ENCODE measurements around the gene CAMSAP2. TPM values are rescaled to one million over a fixed set of nuclear protein-coding genes. Genes with fewer than 3 reads are reported as not detected.

The CAMSAP2 gene
- total RNA-seq, 2 experiments from 2014 or later, result 3.0 to 4.1 TPM

GRCh38 chr1:200720199-200720598 is 18.5 kb upstream of the CAMSAP2 start:
- Mint-ChIP-seq H3K9me3 (no peaks in the 10 kb centered on the region), H3K27me3 (peaks cover 13% of the 10 kb centered on the region), H3K27ac (no peak overlapping the region), H3K36me3 (no peaks in the 10 kb centered on the region), H3K4me1 (ENCODE audit: low read depth) (no peaks in the 10 kb centered on the region), H3K4me3 (no peak overlapping the region)
- ChIA-PET CTCF (interaction anchor here (1.2 kb wide), 1 partner anchor 715 kb away, joined by 3 read pairs; no protein-coding TSS in a partner anchor), POLR2A (no interaction called here)
- intact Hi-C loops (cut with micrococcal nuclease), result no loop called here
- no peak for DNase-seq

GRCh38 chr1:200724064-200724463 is 14.6 kb upstream of the CAMSAP2 start:
- no peaks in the 10 kb centered on the region for H3K4me1 Mint-ChIP-seq (ENCODE audit: low read depth)
- no peaks in the 10 kb centered on the region for H3K27me3 Mint-ChIP-seq
- H3K4me3 Mint-ChIP-seq, result no peak overlapping the region
- H3K36me3 Mint-ChIP-seq, result no peaks in the 10 kb centered on the region
- DNase-seq, result no peak
- intact Hi-C loops (cut with micrococcal nuclease), result no loop called here
- CTCF ChIA-PET, result no interaction called here
- H3K9me3 Mint-ChIP-seq, result no peaks in the 10 kb centered on the region
- POLR2A ChIA-PET, result no interaction called here
- H3K27ac Mint-ChIP-seq, result no peak overlapping the region

GRCh38 chr1:200727257-200727656 is 11.4 kb upstream of the CAMSAP2 start:
- POLR2A ChIA-PET, result no interaction called here
- Mint-ChIP-seq H3K27me3 (no peaks in the 10 kb centered on the region), H3K27ac (no peak overlapping the region), H3K36me3 (no peaks in the 10 kb centered on the region), H3K9me3 (no peaks in the 10 kb centered on the region), H3K4me1 (ENCODE audit: low read depth) (peaks cover 4% of the 10 kb centered on the region), H3K4me3 (no peak overlapping the region)
- intact Hi-C loops (cut with micrococcal nuclease), result no loop called here
- DNase-seq, result no peak
- CTCF ChIA-PET, result interaction anchor here (1.2 kb wide), 1 partner anchor 169 kb away, joined by 3 read pairs; no protein-coding TSS in a partner anchor

- DNase-seq, result no peak
- ChIA-PET POLR2A (no interaction called here), CTCF (interaction anchor here (1.3 kb wide), 1 partner anchor 107 kb away, joined by 9 read pairs; no protein-coding TSS in a partner anchor)
- intact Hi-C loops (cut with micrococcal nuclease), result no loop called here
- no peaks in the 10 kb centered on the region for H3K27me3 Mint-ChIP-seq
- no peaks in the 10 kb centered on the region for H3K36me3 Mint-ChIP-seq
- no peak overlapping the region for H3K4me3 Mint-ChIP-seq
- peaks cover 8% of the 10 kb centered on the region for H3K4me1 Mint-ChIP-seq (ENCODE audit: low read depth)
- H3K9me3 Mint-ChIP-seq, result no peaks in the 10 kb centered on the region
- no peak overlapping the region for H3K27ac Mint-ChIP-seq
These were observed 8.8 kb upstream of the CAMSAP2 start for GRCh38 chr1:200729863-200730262.

GRCh38 chr1:200731654-200732332 is 6.9 kb upstream of the CAMSAP2 start:
- no peaks in the 10 kb centered on the region for H3K36me3 Mint-ChIP-seq
- H3K27me3 Mint-ChIP-seq, result no peaks in the 10 kb centered on the region
- H3K4me1 Mint-ChIP-seq (ENCODE audit: low read depth), result peaks cover 8% of the 10 kb centered on the region
- CTCF ChIA-PET, result no interaction called here
- intact Hi-C loops (cut with micrococcal nuclease), result no loop called here
- no peak overlapping the region for H3K27ac Mint-ChIP-seq
- no peaks in the 10 kb centered on the region for H3K9me3 Mint-ChIP-seq
- no peak overlapping the region for H3K4me3 Mint-ChIP-seq
- POLR2A ChIA-PET, result interaction anchor here (0.6 kb wide), 1 partner anchor 104 kb away, joined by 3 read pairs; no protein-coding TSS in a partner anchor
- DNase-seq, result no peak

GRCh38 chr1:200732438-200732837 is 6.3 kb upstream of the CAMSAP2 start:
- POLR2A ChIA-PET, result interaction anchor here (0.6 to 1.2 kb wide), 2 partner anchors 63 to 105 kb away, joined by 3 to 4 read pairs; partner anchors contain the start of gene DDX59
- H3K36me3 Mint-ChIP-seq, result no peaks in the 10 kb centered on the region

GRCh38 chr1:200733907-200734306 is 4.8 kb upstream of the CAMSAP2 start:
- intact Hi-C loops (cut with micrococcal nuclease), result loop anchor here (2.0 kb wide), 1 partner anchor 105 kb away; no protein-coding TSS in a partner anchor
- no peaks in the 10 kb centered on the region for H3K9me3 Mint-ChIP-seq
- CTCF ChIA-PET, result no interaction called here
- peak; percentile 60 for DNase-seq
- POLR2A ChIA-PET, result interaction anchor here (0.5 kb wide), 1 partner anchor 100 kb away, joined by 3 read pairs; no protein-coding TSS in a partner anchor
- H3K4me1 Mint-ChIP-seq (ENCODE audit: low read depth), result peaks cover 12% of the 10 kb centered on the region
- H3K36me3 Mint-ChIP-seq, result peaks cover 1% of the 10 kb centered on the region
- H3K27me3 Mint-ChIP-seq, result no peaks in the 10 kb centered on the region
- no peak overlapping the region for H3K4me3 Mint-ChIP-seq
- no peak overlapping the region for H3K27ac Mint-ChIP-seq

More at GRCh38 chr1:200732438-200732837, 6.3 kb upstream of the CAMSAP2 start:
- Mint-ChIP-seq H3K4me1 (ENCODE audit: low read depth) (peaks cover 8% of the 10 kb centered on the region), H3K9me3 (no peaks in the 10 kb centered on the region), H3K27ac (no peak overlapping the region), H3K4me3 (no peak overlapping the region), H3K27me3 (no peaks in the 10 kb centered on the region)
- intact Hi-C loops (cut with micrococcal nuclease), result no loop called here
- DNase-seq, result no peak
- CTCF ChIA-PET, result no interaction called here

GRCh38 chr1:200737647-200738291 is 924 bp upstream of the CAMSAP2 start:
- Mint-ChIP-seq H3K9me3 (no peaks in the 10 kb centered on the region), H3K27me3 (peaks cover 3% of the 10 kb centered on the region), H3K27ac (no peak overlapping the region), H3K4me1 (ENCODE audit: low read depth) (peaks cover 32% of the 10 kb centered on the region), H3K4me3 (peak overlapping the region; percentile 96), H3K36me3 (peaks cover 1% of the 10 kb centered on the region)
- intact Hi-C loops (cut with micrococcal nuclease), result loop anchor here (2.0 kb wide), 1 partner anchor 67 kb away; no protein-coding TSS in a partner anchor
- POLR2A ChIA-PET, result interaction anchor here (1.4 kb wide), 1 partner anchor 68 kb away, joined by 8 read pairs; the partner anchor contains the start of gene DDX59
- DNase-seq, result peak; percentile 14
- CTCF ChIA-PET, result interaction anchor here (1.0 to 2.5 kb wide), 3 partner anchors 115 to 234 kb away, joined by 3 to 13 read pairs (median 3); no protein-coding TSS in a partner anchor

GRCh38 chr1:200738949-200739651 is 407 bp downstream of the CAMSAP2 start:
- Mint-ChIP-seq H3K27ac (peak overlapping the region; percentile 88), H3K36me3 (peaks cover 1% of the 10 kb centered on the region), H3K4me1 (ENCODE audit: low read depth) (peaks cover 33% of the 10 kb centered on the region), H3K27me3 (peaks cover 3% of the 10 kb centered on the region), H3K9me3 (no peaks in the 10 kb centered on the region), H3K4me3 (peak overlapping the region; percentile 96)
- DNase-seq, result peak; percentile 60
- CTCF ChIA-PET, result interaction anchor here (0.9 to 2.5 kb wide), 2 partner anchors 10 to 117 kb away, joined by 3 to 13 read pairs; no protein-coding TSS in a partner anchor
- POLR2A ChIA-PET, result interaction anchor here (1.4 kb wide), 1 partner anchor 69 kb away, joined by 8 read pairs; the partner anchor contains the start of gene DDX59
- intact Hi-C loops (cut with micrococcal nuclease), result loop anchor here (2.0 kb wide), 1 partner anchor 68 kb away; no protein-coding TSS in a partner anchor

- peaks cover 1% of the 10 kb centered on the region for H3K36me3 Mint-ChIP-seq
- intact Hi-C loops (cut with micrococcal nuclease), result loop anchor here (2.0 kb wide), 3 partner anchors 63 to 119 kb away; partner anchors contain the start of gene KIF14
- H3K4me1 Mint-ChIP-seq (ENCODE audit: low read depth), result peaks cover 35% of the 10 kb centered on the region
- peaks cover 3% of the 10 kb centered on the region for H3K27me3 Mint-ChIP-seq
- POLR2A ChIA-PET, result no interaction called here
- peak overlapping the region; percentile 9 for H3K27ac Mint-ChIP-seq
- H3K4me3 Mint-ChIP-seq, result peak overlapping the region; percentile 58
- DNase-seq, result no peak
- CTCF ChIA-PET, result interaction anchor here (2.5 kb wide), 1 partner anchor 117 kb away, joined by 13 read pairs; no protein-coding TSS in a partner anchor
- H3K9me3 Mint-ChIP-seq, result no peaks in the 10 kb centered on the region
These were observed 1.2 kb downstream of the CAMSAP2 start for GRCh38 chr1:200739702-200740570.

- Mint-ChIP-seq H3K4me3 (peak overlapping the region; percentile 58), H3K9me3 (no peaks in the 10 kb centered on the region), H3K27ac (peak overlapping the region; percentile 9), H3K4me1 (ENCODE audit: low read depth) (peaks cover 35% of the 10 kb centered on the region), H3K27me3 (peaks cover 3% of the 10 kb centered on the region), H3K36me3 (peaks cover 1% of the 10 kb centered on the region)
- ChIA-PET POLR2A (no interaction called here), CTCF (no interaction called here)
- DNase-seq, result no peak
- intact Hi-C loops (cut with micrococcal nuclease), result loop anchor here (2.0 kb wide), 2 partner anchors 62 to 120 kb away; partner anchors contain the start of gene KIF14
These were observed 2.0 kb downstream of the CAMSAP2 start for GRCh38 chr1:200740571-200741208.
